ENCODE measurements around the gene ATP6V1B1. TPM values are rescaled to one million over a fixed set of nuclear protein-coding genes. Genes with fewer than 3 reads are reported as not detected.

ATP6V1B1 gene
- polyA plus RNA-seq, 1 donor (not counting 4 experiments of a cell fraction or from before 2014, with no cell fraction given), result not detected

GRCh38 chr2:71003966-71004755, 68.5 kb downstream of the ATP6V1B1 start:
- Histone ChIP-seq H2AFZ (ENCODE audit: control insufficient read depth, low read length) (no peak overlapping the region), H3K79me2 (ENCODE audit: control insufficient read depth, insufficient read depth, low read length) (no peaks in the 10 kb centered on the region), H4K20me1 (ENCODE audit: control insufficient read depth, extremely low read depth, insufficient read depth, low read length) (no peaks in the 10 kb centered on the region), H3K4me3 (ENCODE audit: control insufficient read depth in 2 of 3, extremely low read depth in 1 of 3, insufficient read depth in 2 of 3, low read depth in 1 of 3, low read length in 3 of 3) (no peak overlapping the region), H3K27me3 (ENCODE audit: control insufficient read depth, extremely low read depth, insufficient read depth, low read length) (peaks cover 3% of the 10 kb centered on the region), H3K36me3 (ENCODE audit: control insufficient read depth in 2 of 2, extremely low read depth in 1 of 2, insufficient read depth in 2 of 2, low read length in 2 of 2) (no peaks in the 10 kb centered on the region), H3K9me1 (ENCODE audit: control insufficient read depth, extremely low read depth, insufficient read depth, low read length) (no peaks in the 10 kb centered on the region), H3K4me1 (ENCODE audit: control insufficient read depth, extremely low read depth, insufficient read depth, low read length) (peaks cover 3% of the 10 kb centered on the region), H3K4me2 (ENCODE audit: control insufficient read depth, extremely low read depth, insufficient read depth, low read depth, low read length) (no peak overlapping the region), H3K9me3 (ENCODE audit: control insufficient read depth, low read depth, low read length) (no peaks in the 10 kb centered on the region), H3K27ac (ENCODE audit: control insufficient read depth, insufficient read depth, low read length) (no peak overlapping the region), H3K9ac (ENCODE audit: control insufficient read depth, extremely low read depth, insufficient read depth, low read length) (no peak overlapping the region)
- no peak for DNase-seq (ENCODE audit: low read depth, low spot score)
- dilution Hi-C loops (cut with MboI; ENCODE audit: extremely low pct_ligation_motif_present, low sequenced_read_pairs), result no loop called here
- TF ChIP-seq CTCF (optimal IDR thresholded peaks at IDR 0.05 in 1 of 3, IDR thresholded peaks at IDR 0.05 in 1 of 3, conservative IDR thresholded peaks at IDR 0.05 in 1 of 3; ENCODE audit: extremely low read depth in 1 of 3, insufficient read depth in 2 of 3, low read length in 3 of 3), result no peak
- TF ChIP-seq EZH2 (IDR thresholded peaks at IDR 0.05; ENCODE audit: low read length), result no peak
- FAIRE-seq, result no peak

GRCh38 chr2:71004857-71005256, 69.2 kb downstream of the ATP6V1B1 start:
- H3K9ac ChIP-seq (ENCODE audit: control insufficient read depth, extremely low read depth, insufficient read depth, low read length), result no peak overlapping the region
- H3K4me2 ChIP-seq (ENCODE audit: control insufficient read depth, extremely low read depth, insufficient read depth, low read depth, low read length), result no peak overlapping the region
- H3K9me3 ChIP-seq (ENCODE audit: control insufficient read depth, low read depth, low read length), result no peaks in the 10 kb centered on the region
- H3K79me2 ChIP-seq (ENCODE audit: control insufficient read depth, insufficient read depth, low read length), result no peaks in the 10 kb centered on the region
- no peaks in the 10 kb centered on the region for H4K20me1 ChIP-seq (ENCODE audit: control insufficient read depth, extremely low read depth, insufficient read depth, low read length)
- no peaks in the 10 kb centered on the region for H3K9me1 ChIP-seq (ENCODE audit: control insufficient read depth, extremely low read depth, insufficient read depth, low read length)
- DNase-seq (ENCODE audit: low read depth, low spot score), result no peak
- FAIRE-seq, result no peak
- H3K4me3 ChIP-seq (ENCODE audit: control insufficient read depth in 2 of 3, extremely low read depth in 1 of 3, insufficient read depth in 2 of 3, low read depth in 1 of 3, low read length in 3 of 3), result no peak overlapping the region
- TF ChIP-seq EZH2 (IDR thresholded peaks at IDR 0.05; ENCODE audit: low read length), result no peak
- TF ChIP-seq CTCF (optimal IDR thresholded peaks at IDR 0.05 in 1 of 3, IDR thresholded peaks at IDR 0.05 in 1 of 3, conservative IDR thresholded peaks at IDR 0.05 in 1 of 3; ENCODE audit: extremely low read depth in 1 of 3, insufficient read depth in 2 of 3, low read length in 3 of 3), result no peak
- no peak overlapping the region for H2AFZ ChIP-seq (ENCODE audit: control insufficient read depth, low read length)
- H3K27ac ChIP-seq (ENCODE audit: control insufficient read depth, insufficient read depth, low read length), result no peak overlapping the region
- peaks cover 3% of the 10 kb centered on the region for H3K4me1 ChIP-seq (ENCODE audit: control insufficient read depth, extremely low read depth, insufficient read depth, low read length)
- dilution Hi-C loops (cut with MboI; ENCODE audit: extremely low pct_ligation_motif_present, low sequenced_read_pairs), result no loop called here
- H3K27me3 ChIP-seq (ENCODE audit: control insufficient read depth, extremely low read depth, insufficient read depth, low read length), result peaks cover 3% of the 10 kb centered on the region
- H3K36me3 ChIP-seq (ENCODE audit: control insufficient read depth in 2 of 2, extremely low read depth in 1 of 2, insufficient read depth in 2 of 2, low read length in 2 of 2), result no peaks in the 10 kb centered on the region

Data from keratinocyte (primary cell).